Trophoblast cell (in vitro differentiated cells and primary cell): Measurements from ENCODE around the gene AZIN2.
"Not testable (repeated sequence)": the region's sequence is repeated elsewhere in the genome, so short reads cannot be mapped to it uniquely, and the experiment has no call there.

Experiments
- DNase-seq, 2 donors: peaks; one replicate each; pipeline ENCODE4 v3.0.0-alpha.2; 2016
- H2AFZ ChIP-seq: 2 replicates; pipeline ENCODE4 v1.6.1; 2013; ENCODE audit warnings: low read length, moderate library complexity, mild to moderate bottlenecking; ENCODE audit not compliant: insufficient read depth, poor library complexity
- H2AK5ac ChIP-seq: 2 replicates; pipeline ENCODE4 v1.6.1; 2013; ENCODE audit warnings: mild to moderate bottlenecking, low read length
- H2BK120ac ChIP-seq: 2 replicates; pipeline ENCODE4 v1.6.1; 2013; ENCODE audit warnings: low read length, mild to moderate bottlenecking, moderate library complexity; ENCODE audit not compliant: insufficient read depth, poor library complexity
- H2BK12ac ChIP-seq: 2 replicates; pipeline ENCODE4 v1.6.1; 2013; ENCODE audit warnings: mild to moderate bottlenecking, low read length, moderate library complexity
- H2BK5ac ChIP-seq: 2 replicates; pipeline ENCODE4 v1.6.1; 2013; ENCODE audit warnings: low read length, low read depth, moderate library complexity, mild to moderate bottlenecking; ENCODE audit not compliant: poor library complexity
- H3K14ac ChIP-seq: 2 replicates; pipeline ENCODE4 v1.6.1; 2013; ENCODE audit warnings: mild to moderate bottlenecking, low read length
- H3K18ac ChIP-seq: 2 replicates; pipeline ENCODE4 v1.6.1; 2013; ENCODE audit warnings: mild to moderate bottlenecking, low read length
- H3K23ac ChIP-seq: 2 replicates; pipeline ENCODE4 v1.6.1; 2013; ENCODE audit warnings: low read length
- H3K27ac ChIP-seq: 2 replicates; pipeline ENCODE4 v1.5.1; 2013; ENCODE audit warnings: low read depth, mild to moderate bottlenecking, inconsistent platforms, low read length, moderate library complexity
- H3K27me3 ChIP-seq: 2 replicates; pipeline ENCODE4 v1.6.1; 2013; ENCODE audit warnings: inconsistent platforms, mild to moderate bottlenecking, low read length, moderate library complexity; ENCODE audit not compliant: insufficient read depth
- H3K36me3 ChIP-seq, 2 experiments: 1 replicate in 1 of 2; 2 replicates in 1 of 2; pipeline ENCODE4 v1.6.1; 2013; ENCODE audit warnings: low read length in 2 of 2, mild to moderate bottlenecking in 2 of 2, moderate library complexity in 1 of 2; ENCODE audit not compliant: insufficient read depth in 2 of 2, control insufficient read depth in 1 of 2
- H3K4ac ChIP-seq: 2 replicates; pipeline ENCODE4 v1.6.1; 2013; ENCODE audit warnings: low read depth, mild to moderate bottlenecking, low read length, moderate library complexity
- H3K4me1 ChIP-seq, 2 experiments: 1 replicate in 1 of 2; 2 replicates in 1 of 2; pipeline ENCODE4 v1.6.1; 2013; ENCODE audit warnings: low read length in 2 of 2, mild to moderate bottlenecking in 2 of 2, moderate library complexity in 1 of 2; ENCODE audit not compliant: insufficient read depth in 2 of 2, control insufficient read depth in 1 of 2
- H3K4me2 ChIP-seq: 2 replicates; pipeline ENCODE4 v1.6.1; 2013; ENCODE audit warnings: inconsistent platforms, mild to moderate bottlenecking, low read length, moderate library complexity
- H3K4me3 ChIP-seq: 2 replicates; pipeline ENCODE4 v1.5.1; 2013; ENCODE audit warnings: mild to moderate bottlenecking, low read depth, low read length, inconsistent platforms
- H3K79me1 ChIP-seq: one replicate; pipeline ENCODE4 v1.6.1; 2013; ENCODE audit warnings: low read length
- H3K79me2 ChIP-seq: 2 replicates; pipeline ENCODE4 v1.6.1; 2013; ENCODE audit warnings: low read length, mild to moderate bottlenecking; ENCODE audit not compliant: control insufficient read depth, insufficient read depth, poor library complexity
- H3K9ac ChIP-seq: 2 replicates; pipeline ENCODE4 v1.6.1; 2013; ENCODE audit warnings: mild to moderate bottlenecking, low read length
- H3K9me3 ChIP-seq: 2 replicates; pipeline ENCODE4 v1.6.1; 2013; ENCODE audit warnings: low read depth, mild to moderate bottlenecking, control low read depth, inconsistent platforms, low read length; ENCODE audit not compliant: insufficient read depth
- H4K12ac ChIP-seq: 2 replicates; pipeline ENCODE4 v1.6.1; 2013; ENCODE audit warnings: low read depth, mild to moderate bottlenecking, low read length, moderate library complexity
- H4K8ac ChIP-seq: 2 replicates; pipeline ENCODE4 v1.6.1; 2013; ENCODE audit warnings: low read depth, mild to moderate bottlenecking, low read length, moderate library complexity
- H4K91ac ChIP-seq: one replicate; pipeline ENCODE4 v1.6.1; 2013; ENCODE audit warnings: low read depth, mild to moderate bottlenecking, low read length, moderate library complexity
- WGBS: extraction: QIAGEN DNeasy Blood & Tissue Kit; methylation state at CpG from one replicate; pipeline ENCODE4 v1.1.7; 2013; ENCODE audit warnings: missing lambda C conversion rate; ENCODE audit not compliant: insufficient read length, insufficient coverage; ENCODE audit errors: extremely low coverage; 5-methylcytosine and 5-hydroxymethylcytosine counted together

The AZIN2 gene

DNA sequence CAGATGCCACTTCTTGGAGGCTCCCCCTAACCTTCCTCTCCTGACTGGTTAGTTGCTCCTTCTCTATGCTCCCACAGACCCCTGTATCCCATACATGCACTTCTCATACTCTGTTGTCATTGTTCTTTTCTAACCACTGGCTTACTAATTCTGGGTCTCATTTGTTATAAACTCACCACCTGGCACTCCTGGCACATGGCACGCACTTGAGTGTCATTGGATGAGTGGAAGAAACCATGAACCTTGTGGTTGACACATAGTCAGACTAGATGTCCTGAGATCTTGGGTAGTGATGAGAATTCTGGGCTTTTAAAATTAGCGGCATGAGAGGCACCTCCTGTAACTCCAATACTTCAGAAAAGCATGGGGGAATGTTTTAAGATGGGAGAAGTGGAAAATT, 51.6 kb downstream of the AZIN2 start:
- no peaks in the 10 kb centered on the region for H3K27me3 ChIP-seq
- H3K36me3 ChIP-seq, result no peaks in the 10 kb centered on the region
- no peak overlapping the region for H3K27ac ChIP-seq
- H3K9ac ChIP-seq, result no peak overlapping the region
- H3K4me2 ChIP-seq, result no peak overlapping the region
- H3K79me2 ChIP-seq, result no peaks in the 10 kb centered on the region
- H3K9me3 ChIP-seq, result peaks cover 1% of the 10 kb centered on the region
- H3K18ac ChIP-seq, result no peak overlapping the region
- no peak overlapping the region for H3K14ac ChIP-seq
- no peak overlapping the region for H2BK12ac ChIP-seq
- H3K79me1 ChIP-seq, result no peaks in the 10 kb centered on the region
- H4K12ac ChIP-seq, result no peak overlapping the region
- H2BK5ac ChIP-seq, result no peak overlapping the region
- H3K4me1 ChIP-seq, result no peaks in the 10 kb centered on the region
- no peak overlapping the region for H2BK120ac ChIP-seq
- no peak overlapping the region for H2AFZ ChIP-seq
- DNase-seq, result no peak
- no peak overlapping the region for H2AK5ac ChIP-seq
- no peak overlapping the region for H4K91ac ChIP-seq
- no peak overlapping the region for H3K4ac ChIP-seq
- WGBS, result no CpG with 5 or more reads among the region's 2 CpGs
- no peak overlapping the region for H4K8ac ChIP-seq
- no peak overlapping the region for H3K23ac ChIP-seq
- no peak overlapping the region for H3K4me3 ChIP-seq

DNA sequence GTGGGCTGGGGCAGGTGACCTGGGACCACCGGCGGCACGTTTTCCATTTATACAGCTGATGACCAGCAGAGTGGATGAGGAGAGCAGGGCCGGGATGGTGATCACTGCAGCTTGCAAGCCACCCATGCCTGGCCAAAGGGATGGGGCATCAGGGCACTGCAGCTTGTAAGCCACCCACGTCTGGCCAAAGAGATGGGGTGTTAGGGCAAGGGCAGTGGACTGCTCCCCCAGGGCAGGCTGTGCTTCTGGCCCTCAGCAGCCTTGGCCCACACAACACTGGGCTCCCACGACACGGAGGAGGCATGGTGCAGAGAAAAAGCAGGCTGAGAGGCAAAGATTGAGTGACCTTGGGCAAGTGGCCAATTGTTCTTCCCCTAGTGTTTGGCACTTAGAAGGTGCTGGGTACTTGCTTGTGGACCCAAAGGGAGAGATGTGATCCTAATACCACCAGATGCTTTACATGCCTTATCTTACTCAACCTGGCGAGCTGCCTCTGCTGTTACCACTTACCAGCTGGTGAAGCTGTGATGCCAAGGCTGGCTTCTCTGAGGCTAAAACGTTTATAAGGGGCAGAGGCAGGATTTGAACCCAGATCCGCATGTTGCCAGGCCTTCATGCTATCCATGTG, 52.6 kb downstream of the AZIN2 start:
- DNase-seq, result no peak
- Histone ChIP-seq H2BK12ac (no peak overlapping the region), H3K27me3 (no peaks in the 10 kb centered on the region), H3K79me2 (no peaks in the 10 kb centered on the region), H2AK5ac (no peak overlapping the region), H3K4me3 (no peak overlapping the region), H4K12ac (no peak overlapping the region), H3K9me3 (peaks cover 1% of the 10 kb centered on the region), H3K27ac (no peak overlapping the region), H2BK120ac (no peak overlapping the region), H3K4me1 (no peaks in the 10 kb centered on the region), H3K79me1 (no peaks in the 10 kb centered on the region), H3K18ac (no peak overlapping the region), H3K9ac (no peak overlapping the region), H3K4me2 (no peak overlapping the region), H4K8ac (no peak overlapping the region), H3K36me3 (no peaks in the 10 kb centered on the region), H2BK5ac (no peak overlapping the region), H3K23ac (no peak overlapping the region), H4K91ac (no peak overlapping the region), H3K14ac (no peak overlapping the region), H2AFZ (no peak overlapping the region), H3K4ac (no peak overlapping the region)
- WGBS, result no CpG with 5 or more reads among the region's 10 CpGs

DNA sequence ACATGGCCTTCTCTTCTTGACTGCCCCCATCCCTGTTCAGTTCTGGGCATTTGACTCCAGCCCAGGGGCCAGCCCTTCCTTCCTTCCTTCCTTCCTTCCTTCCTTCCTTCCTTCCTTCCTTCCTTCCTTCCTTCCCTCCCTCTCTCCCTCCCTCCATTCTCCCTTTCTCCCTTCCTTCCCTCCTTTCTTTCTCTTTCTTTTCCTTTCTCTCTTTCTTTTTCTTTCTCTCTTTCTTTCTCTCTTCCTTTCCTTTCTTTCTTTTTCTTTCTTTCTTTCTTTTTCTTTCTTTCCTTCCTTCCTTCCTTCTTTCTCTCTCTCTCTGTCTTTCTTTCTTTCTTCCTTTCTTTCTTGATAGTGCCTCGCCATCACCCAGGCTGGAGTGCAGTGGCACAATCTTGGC, 55.1 kb downstream of the AZIN2 start:
- H3K79me2 ChIP-seq, H2BK120ac ChIP-seq, H3K27ac ChIP-seq, H3K4me3 ChIP-seq, H3K36me3 ChIP-seq, H3K4me2 ChIP-seq, DNase-seq, H4K12ac ChIP-seq, H2AFZ ChIP-seq, H3K14ac ChIP-seq, H3K4ac ChIP-seq, H3K79me1 ChIP-seq, H3K23ac ChIP-seq, H2BK5ac ChIP-seq, H2AK5ac ChIP-seq, H3K4me1 ChIP-seq, H3K9me3 ChIP-seq, H3K9ac ChIP-seq, H2BK12ac ChIP-seq, H3K18ac ChIP-seq, H4K91ac ChIP-seq, H4K8ac ChIP-seq, H3K27me3 ChIP-seq: not testable (repeated sequence)
- no CpG with 5 or more reads among the region's 1 CpG for WGBS

DNA sequence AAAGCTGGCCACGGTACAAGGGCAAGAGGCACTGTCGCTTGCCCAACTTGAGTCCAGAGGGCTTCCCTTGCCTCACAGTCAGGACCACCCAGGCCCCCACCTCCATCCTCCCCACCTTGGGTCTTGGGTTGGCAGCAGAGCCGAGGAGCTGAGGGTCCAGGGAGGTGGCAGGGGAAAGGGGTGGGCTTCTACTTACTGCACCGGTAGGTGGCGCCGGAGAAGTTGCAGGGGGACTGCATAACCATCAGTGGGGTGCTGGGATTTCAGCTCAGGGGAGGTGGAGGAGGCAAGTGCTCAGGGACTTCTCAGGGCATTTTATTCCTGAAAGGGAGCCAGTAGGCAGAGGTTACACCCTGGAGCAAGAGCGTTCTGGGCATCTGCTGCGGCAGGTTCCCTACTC, 56.8 kb downstream of the AZIN2 start:
- no peak overlapping the region for H4K91ac ChIP-seq
- no peak overlapping the region for H4K12ac ChIP-seq
- no peak overlapping the region for H2BK5ac ChIP-seq
- H2BK12ac ChIP-seq, result no peak overlapping the region
- no peak overlapping the region for H2AK5ac ChIP-seq
- no peak overlapping the region for H3K18ac ChIP-seq
- no peak overlapping the region for H3K9ac ChIP-seq
- H4K8ac ChIP-seq, result no peak overlapping the region
- H3K9me3 ChIP-seq, result no peaks in the 10 kb centered on the region
- no CpG with 5 or more reads among the region's 8 CpGs for whole genome bisulfite sequencing
- H2BK120ac ChIP-seq, result no peak overlapping the region
- H3K23ac ChIP-seq, result no peak overlapping the region
- H3K36me3 ChIP-seq, result no peaks in the 10 kb centered on the region
- DNase-seq, result no peak
- H2AFZ ChIP-seq, result no peak overlapping the region
- no peaks in the 10 kb centered on the region for H3K79me1 ChIP-seq
- H3K4me1 ChIP-seq, result no peaks in the 10 kb centered on the region
- H3K4me2 ChIP-seq, result no peak overlapping the region
- H3K14ac ChIP-seq, result no peak overlapping the region
- H3K4me3 ChIP-seq, result no peak overlapping the region
- H3K27me3 ChIP-seq, result no peaks in the 10 kb centered on the region
- no peak overlapping the region for H3K4ac ChIP-seq
- H3K79me2 ChIP-seq, result no peaks in the 10 kb centered on the region
- no peak overlapping the region for H3K27ac ChIP-seq
